Fibroblast of lung (primary cell): ENCODE data around the gene VSIG10L2. TPM values are rescaled to one million over a fixed set of nuclear protein-coding genes. Genes with fewer than 3 reads are reported as not detected.

ENCODE experiments used
- DNase-seq, 2 donors: peaks; one replicate each; pipeline versions ENCODE4 v3.0.0 to v3.0.0-alpha.2; 2010; ENCODE audit warnings: low read depth in 2 of 2
- H2AFZ ChIP-seq: 2 replicates; pipeline ENCODE4 v1.5.1; 2012; ENCODE audit warnings: low read length, control low read depth, inconsistent platforms
- H3K27ac ChIP-seq: 2 replicates; pipeline ENCODE4 v1.5.1; 2011; ENCODE audit warnings: low read length, control low read depth; ENCODE audit not compliant: insufficient read depth
- H3K27me3 ChIP-seq: 2 replicates; pipeline ENCODE4 v1.5.1; 2011; ENCODE audit warnings: mild to moderate bottlenecking, low read length; ENCODE audit not compliant: control insufficient read depth, insufficient read depth
- H3K36me3 ChIP-seq: 2 replicates; pipeline ENCODE4 v1.5.1; 2011; ENCODE audit warnings: low read length; ENCODE audit not compliant: control insufficient read depth, insufficient read depth
- H3K4me1 ChIP-seq: 2 replicates; pipeline ENCODE4 v1.5.1; 2011; ENCODE audit warnings: low read length; ENCODE audit not compliant: control insufficient read depth, insufficient read depth; ENCODE audit errors: extremely low read depth
- H3K4me2 ChIP-seq: 2 replicates; pipeline ENCODE4 v1.5.1; 2011; ENCODE audit warnings: low read length, control low read depth; ENCODE audit not compliant: insufficient read depth; ENCODE audit errors: extremely low read depth
- H3K4me3 ChIP-seq, 4 experiments: fragments of 200-600 bp in 1 of 4; sonication (generic) in 1 of 4; replicated peaks in 1 of 4; 2 replicates each; pipeline ENCODE4 v1.5.1; 2011 to 2016; ENCODE audit warnings: low read length in 4 of 4, low read depth in 3 of 4, mild to moderate bottlenecking in 3 of 4, control low read depth in 2 of 4, inconsistent platforms in 1 of 4, mixed read lengths in 1 of 4; ENCODE audit not compliant: insufficient read depth in 1 of 4; ENCODE audit errors: control extremely low read depth in 1 of 4
- H3K79me2 ChIP-seq: 2 replicates; pipeline ENCODE4 v1.5.1; 2012; ENCODE audit warnings: mild to moderate bottlenecking, low read length, inconsistent platforms; ENCODE audit not compliant: control insufficient read depth, insufficient read depth
- H3K9ac ChIP-seq: 2 replicates; pipeline ENCODE4 v1.5.1; 2011; ENCODE audit warnings: mild to moderate bottlenecking, low read length, control low read depth; ENCODE audit not compliant: insufficient read depth
- H3K9me3 ChIP-seq: 2 replicates; pipeline ENCODE4 v1.5.1; 2012; ENCODE audit warnings: low read depth, low read length; ENCODE audit not compliant: control insufficient read depth, insufficient read depth
- H4K20me1 ChIP-seq: 2 replicates; pipeline ENCODE4 v1.5.1; 2011; ENCODE audit warnings: low read length; ENCODE audit not compliant: control insufficient read depth, insufficient read depth; ENCODE audit errors: extremely low read depth
- EZH2 ChIP-seq: IDR thresholded peaks from 2 replicates; pipeline ENCODE4 v1.5.1; 2012; ENCODE audit warnings: low read length, control low read depth, mild to moderate bottlenecking; ENCODE audit errors: missing control alignments
- polyA plus RNA-seq, 2 donors: library from polyadenylated mRNA; depleted of rRNA in 1 of 2; stranded (reverse) in 1 of 2; unstranded in 1 of 2; fragments of >200 nt; gene quantifications; 2 replicates each; pipeline ENCODE4 v1.2.1, GENCODE V29; 2011 to 2012; ENCODE audit warnings: missing spikeins in 1 of 2
- total RNA-seq: library from RNA; depleted of rRNA; stranded (reverse); fragments of >200 nt; gene quantifications from 2 replicates; pipeline ENCODE4 v1.2.1, GENCODE V29; 2014
- TF ChIP-seq, protein P1 (sequence below), 2 donors: IDR thresholded peaks in 1 of 2; conservative IDR thresholded peaks in 1 of 2; 1 replicate in 1 of 2; 2 replicates in 1 of 2; pipeline ENCODE4 v1.5.1; 2011 to 2012; ENCODE audit warnings: low read length in 2 of 2, control low read depth in 1 of 2, inconsistent platforms in 1 of 2, low read depth in 1 of 2, mild to moderate bottlenecking in 1 of 2

VSIG10L2 gene
- total and polyA plus RNA-seq, 2 donors (not counting 1 experiment from before 2014, with no cell fraction given), result not detected

DNA sequence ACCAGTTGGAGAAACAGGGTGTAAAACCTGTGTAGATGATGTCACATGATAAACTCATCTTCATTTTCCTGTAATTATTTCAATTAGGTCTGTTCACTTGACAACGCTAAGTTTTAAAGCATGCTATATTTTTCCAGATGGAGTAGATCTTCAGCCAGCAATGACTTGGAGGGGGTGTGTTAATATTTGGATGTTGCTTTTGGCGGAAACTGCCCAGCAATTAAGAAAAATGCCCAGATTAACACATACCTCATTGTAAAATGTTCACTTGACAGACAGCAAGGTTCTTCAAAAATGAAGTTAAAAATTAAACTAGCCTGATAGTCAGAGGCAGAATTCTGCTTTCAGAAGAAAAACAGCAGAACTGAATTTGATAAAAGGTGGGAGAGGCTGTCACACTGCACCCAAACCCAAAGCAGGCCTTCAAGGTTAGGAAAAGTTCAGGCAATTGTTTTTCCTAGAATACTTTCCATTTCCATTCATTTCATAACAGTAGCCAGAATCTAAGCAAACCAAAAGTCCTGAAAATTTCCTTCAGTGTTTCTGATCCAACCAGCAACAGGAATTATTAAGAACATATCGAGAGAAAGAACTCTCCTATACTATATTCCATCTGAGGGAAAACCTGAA is 33.0 kb downstream of the VSIG10L2 start:
- Histone ChIP-seq H3K4me2 (no peak overlapping the region), H3K27me3 (no peaks in the 10 kb centered on the region), H2AFZ (no peak overlapping the region), H3K9me3 (no peaks in the 10 kb centered on the region), H3K4me1 (no peaks in the 10 kb centered on the region), H3K36me3 (no peaks in the 10 kb centered on the region), H3K79me2 (no peaks in the 10 kb centered on the region), H3K4me3 (no peak overlapping the region), H4K20me1 (no peaks in the 10 kb centered on the region), H3K27ac (no peak overlapping the region), H3K9ac (no peak overlapping the region)
- TF ChIP-seq, protein P1, sequence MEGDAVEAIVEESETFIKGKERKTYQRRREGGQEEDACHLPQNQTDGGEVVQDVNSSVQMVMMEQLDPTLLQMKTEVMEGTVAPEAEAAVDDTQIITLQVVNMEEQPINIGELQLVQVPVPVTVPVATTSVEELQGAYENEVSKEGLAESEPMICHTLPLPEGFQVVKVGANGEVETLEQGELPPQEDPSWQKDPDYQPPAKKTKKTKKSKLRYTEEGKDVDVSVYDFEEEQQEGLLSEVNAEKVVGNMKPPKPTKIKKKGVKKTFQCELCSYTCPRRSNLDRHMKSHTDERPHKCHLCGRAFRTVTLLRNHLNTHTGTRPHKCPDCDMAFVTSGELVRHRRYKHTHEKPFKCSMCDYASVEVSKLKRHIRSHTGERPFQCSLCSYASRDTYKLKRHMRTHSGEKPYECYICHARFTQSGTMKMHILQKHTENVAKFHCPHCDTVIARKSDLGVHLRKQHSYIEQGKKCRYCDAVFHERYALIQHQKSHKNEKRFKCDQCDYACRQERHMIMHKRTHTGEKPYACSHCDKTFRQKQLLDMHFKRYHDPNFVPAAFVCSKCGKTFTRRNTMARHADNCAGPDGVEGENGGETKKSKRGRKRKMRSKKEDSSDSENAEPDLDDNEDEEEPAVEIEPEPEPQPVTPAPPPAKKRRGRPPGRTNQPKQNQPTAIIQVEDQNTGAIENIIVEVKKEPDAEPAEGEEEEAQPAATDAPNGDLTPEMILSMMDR (conservative IDR thresholded peaks at IDR 0.05 in 1 of 2, IDR thresholded peaks at IDR 0.05 in 1 of 2; ENCODE audit: low read depth in 1 of 2, low read length in 2 of 2), result no peak
- no peak for TF ChIP-seq EZH2
- no peak for DNase-seq

- no peaks in the 10 kb centered on the region for H3K9me3 ChIP-seq
- no peak overlapping the region for H3K27ac ChIP-seq
- H3K27me3 ChIP-seq, result no peaks in the 10 kb centered on the region
- H3K36me3 ChIP-seq, result no peaks in the 10 kb centered on the region
- H3K79me2 ChIP-seq, result no peaks in the 10 kb centered on the region
- H3K9ac ChIP-seq, result no peak overlapping the region
- TF ChIP-seq, protein P1 (conservative IDR thresholded peaks at IDR 0.05 in 1 of 2, IDR thresholded peaks at IDR 0.05 in 1 of 2; ENCODE audit: low read depth in 1 of 2, low read length in 2 of 2), result no peak
- no peak for TF ChIP-seq EZH2
- no peak overlapping the region for H3K4me2 ChIP-seq
- no peak overlapping the region for H3K4me3 ChIP-seq
- H3K4me1 ChIP-seq, result no peaks in the 10 kb centered on the region
- no peaks in the 10 kb centered on the region for H4K20me1 ChIP-seq
- DNase-seq, result no peak
- no peak overlapping the region for H2AFZ ChIP-seq
These were observed 33.7 kb downstream of the VSIG10L2 start for GRCh38 chr11:125979511-125979910.

GRCh38 chr11:125980436-125980835 is 34.6 kb downstream of the VSIG10L2 start:
- Histone ChIP-seq H3K4me2 (no peak overlapping the region), H3K27me3 (no peaks in the 10 kb centered on the region), H3K9me3 (no peaks in the 10 kb centered on the region), H3K4me1 (no peaks in the 10 kb centered on the region), H3K4me3 (no peak overlapping the region), H2AFZ (no peak overlapping the region), H3K9ac (no peak overlapping the region), H3K36me3 (no peaks in the 10 kb centered on the region), H3K79me2 (no peaks in the 10 kb centered on the region), H4K20me1 (no peaks in the 10 kb centered on the region), H3K27ac (no peak overlapping the region)
- DNase-seq, result no peak
- TF ChIP-seq, protein P1 (conservative IDR thresholded peaks at IDR 0.05 in 1 of 2, IDR thresholded peaks at IDR 0.05 in 1 of 2; ENCODE audit: low read depth in 1 of 2, low read length in 2 of 2), result no peak
- no peak for TF ChIP-seq EZH2
